ENCODE measurements around the gene DHFR2. TPM values are rescaled to one million over a fixed set of nuclear protein-coding genes. Genes with fewer than 3 reads are reported as not detected.

The DHFR2 gene
- total and polyA plus RNA-seq, 2 donors (not counting 3 experiments of a cell fraction or from before 2014, with no cell fraction given) = 0.65 to 2.2 TPM

GRCh38 chr3:94065122-94065521 is 2.4 kb upstream of the DHFR2 start:
- peaks cover 10% of the 10 kb centered on the region for H3K79me2 ChIP-seq (ENCODE audit: control insufficient read depth, insufficient read depth, low read length)
- ChIA-PET CTCF (interaction anchor here (0.9 kb wide), 1 partner anchor 60 kb away, joined by 5 read pairs; no protein-coding TSS in a partner anchor), POLR2A (interaction anchor here (0.6 kb wide), 1 partner anchor 37 kb away, joined by 4 read pairs; no protein-coding TSS in a partner anchor)
- H3K27me3 ChIP-seq (ENCODE audit: control insufficient read depth in 2 of 2, insufficient read depth in 2 of 2, low read length in 2 of 2) = no peaks in the 10 kb centered on the region
- H3K4me3 ChIP-seq (replicated peaks in 1 of 3; ENCODE audit: insufficient read depth in 1 of 3, low read depth in 1 of 3, low read length in 3 of 3) = no peak overlapping the region
- no peaks in the 10 kb centered on the region for H4K20me1 ChIP-seq (replicated peaks; ENCODE audit: control insufficient read depth, extremely low read depth, insufficient read depth, low read length)
- TF ChIP-seq EZH2 (IDR thresholded peaks at IDR 0.05; ENCODE audit: borderline replicate concordance, low read depth, low read length, severe bottlenecking) (no peak), GATA2 (IDR thresholded peaks at IDR 0.05; ENCODE audit: insufficient read depth, insufficient read length, low read depth, low read length) (no peak), POLR2AphosphoS5 (IDR thresholded peaks at IDR 0.05; ENCODE audit: insufficient read depth, low read depth, low read length) (no peak), MYC (IDR thresholded peaks at IDR 0.05; ENCODE audit: low read depth, low read length) (no peak), JUN (IDR thresholded peaks at IDR 0.05; ENCODE audit: borderline replicate concordance, insufficient read depth, insufficient read length, low read depth) (no peak), FOS (IDR thresholded peaks at IDR 0.05; ENCODE audit: borderline replicate concordance, insufficient read depth, low read length) (no peak)
- TF ChIP-seq, protein P1, sequence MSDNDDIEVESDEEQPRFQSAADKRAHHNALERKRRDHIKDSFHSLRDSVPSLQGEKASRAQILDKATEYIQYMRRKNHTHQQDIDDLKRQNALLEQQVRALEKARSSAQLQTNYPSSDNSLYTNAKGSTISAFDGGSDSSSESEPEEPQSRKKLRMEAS (IDR thresholded peaks at IDR 0.05; ENCODE audit: insufficient read depth, insufficient read length) = no peak
- TF ChIP-seq, protein P2, sequence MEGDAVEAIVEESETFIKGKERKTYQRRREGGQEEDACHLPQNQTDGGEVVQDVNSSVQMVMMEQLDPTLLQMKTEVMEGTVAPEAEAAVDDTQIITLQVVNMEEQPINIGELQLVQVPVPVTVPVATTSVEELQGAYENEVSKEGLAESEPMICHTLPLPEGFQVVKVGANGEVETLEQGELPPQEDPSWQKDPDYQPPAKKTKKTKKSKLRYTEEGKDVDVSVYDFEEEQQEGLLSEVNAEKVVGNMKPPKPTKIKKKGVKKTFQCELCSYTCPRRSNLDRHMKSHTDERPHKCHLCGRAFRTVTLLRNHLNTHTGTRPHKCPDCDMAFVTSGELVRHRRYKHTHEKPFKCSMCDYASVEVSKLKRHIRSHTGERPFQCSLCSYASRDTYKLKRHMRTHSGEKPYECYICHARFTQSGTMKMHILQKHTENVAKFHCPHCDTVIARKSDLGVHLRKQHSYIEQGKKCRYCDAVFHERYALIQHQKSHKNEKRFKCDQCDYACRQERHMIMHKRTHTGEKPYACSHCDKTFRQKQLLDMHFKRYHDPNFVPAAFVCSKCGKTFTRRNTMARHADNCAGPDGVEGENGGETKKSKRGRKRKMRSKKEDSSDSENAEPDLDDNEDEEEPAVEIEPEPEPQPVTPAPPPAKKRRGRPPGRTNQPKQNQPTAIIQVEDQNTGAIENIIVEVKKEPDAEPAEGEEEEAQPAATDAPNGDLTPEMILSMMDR (IDR thresholded peaks at IDR 0.05; ENCODE audit: extremely low read depth in 1 of 2, insufficient read depth in 1 of 2, low read depth in 1 of 2, low read length in 2 of 2) = no peak
- H2AFZ ChIP-seq (ENCODE audit: low read depth, low read length) = no peak overlapping the region
- H3K27ac ChIP-seq (ENCODE audit: insufficient read depth, low read depth, low read length) = no peak overlapping the region
- intact Hi-C loops (cut with micrococcal nuclease) = loop anchor here (10.0 kb wide), 1 partner anchor 160 kb away; no protein-coding TSS in a partner anchor
- H3K9me3 ChIP-seq (replicated peaks; ENCODE audit: control insufficient read depth, insufficient read depth, low read length) = no peaks in the 10 kb centered on the region
- H3K4me2 ChIP-seq (ENCODE audit: insufficient read depth, low read length) = no peak overlapping the region
- no peaks in the 10 kb centered on the region for H3K9me1 ChIP-seq (replicated peaks; ENCODE audit: control insufficient read depth, extremely low read depth, insufficient read depth, low read length)
- dilution Hi-C loops (cut with MboI; ENCODE audit: extremely low pct_ligation_motif_present, low sequenced_read_pairs) = no loop called here
- H3K4me1 ChIP-seq (ENCODE audit: control insufficient read depth, extremely low read depth, insufficient read depth, low read length) = peaks cover 17% of the 10 kb centered on the region
- no peak overlapping the region for H3K9ac ChIP-seq (replicated peaks; ENCODE audit: extremely low read depth, insufficient read depth, low read length)
- FAIRE-seq (no peak), DNase-seq (ENCODE audit: low read depth, low spot score) (no peak)
- no TSS peak for BruUV-seq (replicated peaks)
- peaks cover 0 to 2% of the 10 kb centered on the region in 2 experiments for H3K36me3 ChIP-seq (ENCODE audit: control insufficient read depth in 2 of 2, extremely low read depth in 1 of 2, insufficient read depth in 2 of 2, low read length in 2 of 2)
